Astrocyte (in vitro differentiated cells and primary cell): ENCODE results near the gene THADA. TPM values are rescaled to one million over a fixed set of nuclear protein-coding genes. Genes with fewer than 3 reads are reported as not detected.
"Not testable (repeated sequence)": the region's sequence is repeated elsewhere in the genome, so short reads cannot be mapped to it uniquely, and the experiment has no call there.

Experiments used
- DNase-seq: peaks from one replicate; pipeline ENCODE4 v3.0.0-alpha.2; 2010; ENCODE audit warnings: low read depth
- FAIRE-seq: peaks from 2 replicates; lab custom pipeline; 2011; peaks lifted over from hg19 to GRCh38; lab: Jason Lieb, UNC
- H2AFZ ChIP-seq: 2 replicates; pipeline ENCODE4 v1.6.0; 2012; ENCODE audit warnings: low read depth, low read length, inconsistent platforms
- H3K27ac ChIP-seq: 2 replicates; pipeline ENCODE4 v1.5.1; 2011; ENCODE audit warnings: low read depth, low read length, inconsistent platforms
- H3K27me3 ChIP-seq: 2 replicates; pipeline ENCODE4 v1.6.0; 2011; ENCODE audit warnings: low read length, inconsistent platforms; ENCODE audit not compliant: insufficient read depth
- H3K36me3 ChIP-seq: 2 replicates; pipeline ENCODE4 v1.5.1; 2011; ENCODE audit warnings: low read length, inconsistent platforms; ENCODE audit not compliant: insufficient read depth
- H3K4me1 ChIP-seq: 2 replicates; pipeline ENCODE4 v1.5.1; 2011; ENCODE audit warnings: low read length, inconsistent platforms; ENCODE audit not compliant: insufficient read depth
- H3K4me2 ChIP-seq: 2 replicates; pipeline ENCODE4 v1.6.0; 2012; ENCODE audit warnings: low read length, inconsistent platforms
- H3K4me3 ChIP-seq: 2 replicates; pipeline ENCODE4 v1.5.1; 2011; ENCODE audit warnings: low read depth, mild to moderate bottlenecking, low read length, inconsistent platforms; ENCODE audit not compliant: insufficient read depth
- H3K79me2 ChIP-seq: 2 replicates; pipeline ENCODE4 v1.6.0; 2012; ENCODE audit warnings: mild to moderate bottlenecking, low read length, inconsistent platforms; ENCODE audit not compliant: insufficient read depth
- H3K9ac ChIP-seq: 2 replicates; pipeline ENCODE4 v1.6.0; 2012; ENCODE audit warnings: mild to moderate bottlenecking, low read length, inconsistent platforms
- H3K9me3 ChIP-seq: 2 replicates; pipeline ENCODE4 v1.5.1; 2012; ENCODE audit warnings: low read depth, mild to moderate bottlenecking, low read length, inconsistent platforms; ENCODE audit not compliant: insufficient read depth
- H4K20me1 ChIP-seq: 2 replicates; pipeline ENCODE4 v1.6.0; 2012; ENCODE audit warnings: low read length, inconsistent platforms; ENCODE audit not compliant: insufficient read depth
- H3K27ac Mint-ChIP-seq: one replicate; pipeline ENCODE4 v1.8.0; 2021; ENCODE audit warnings: mild to moderate bottlenecking, mixed read lengths; ENCODE audit not compliant: unreplicated experiment
- H3K27me3 Mint-ChIP-seq: one replicate; pipeline ENCODE4 v1.8.0; 2021; ENCODE audit warnings: low read depth, mixed read lengths; ENCODE audit not compliant: unreplicated experiment
- H3K36me3 Mint-ChIP-seq: one replicate; pipeline ENCODE4 v1.8.0; 2021; ENCODE audit warnings: low read depth, mixed read lengths; ENCODE audit not compliant: unreplicated experiment
- H3K4me1 Mint-ChIP-seq: one replicate; pipeline ENCODE4 v1.8.0; 2021; ENCODE audit warnings: low read depth, mixed read lengths; ENCODE audit not compliant: unreplicated experiment
- H3K4me3 Mint-ChIP-seq: one replicate; pipeline ENCODE4 v1.8.0; 2021; ENCODE audit warnings: mild to moderate bottlenecking, moderate library complexity, mixed read lengths; ENCODE audit not compliant: unreplicated experiment
- H3K9me3 Mint-ChIP-seq: one replicate; pipeline ENCODE4 v1.8.0; 2021; ENCODE audit warnings: mild to moderate bottlenecking, mixed read lengths; ENCODE audit not compliant: unreplicated experiment
- CTCF ChIP-seq: IDR thresholded peaks from 2 replicates; pipeline ENCODE4 v1.5.1; 2011; ENCODE audit warnings: low read depth, mild to moderate bottlenecking, inconsistent platforms, low read length, moderate library complexity; ENCODE audit not compliant: insufficient read depth
- EZH2 ChIP-seq: IDR thresholded peaks from 2 replicates; pipeline ENCODE4 v1.6.1; 2012; ENCODE audit warnings: mild to moderate bottlenecking, low read length, inconsistent platforms; ENCODE audit not compliant: insufficient read depth
- total RNA-seq: library from RNA; stranded (reverse); gene quantifications from 2 replicates; pipeline ENCODE4 v1.2.1, GENCODE V29; 2021

Gene THADA
- total RNA-seq, 1 donor from 2014 or later, result 16.2 TPM

GRCh38 chr2:43300781-43301583 lies 294.9 kb downstream of the THADA start:
- no peak for TF ChIP-seq CTCF
- no peak for TF ChIP-seq EZH2
- Histone ChIP-seq H2AFZ (no peak overlapping the region), H3K36me3 (no peaks in the 10 kb centered on the region), H3K4me3 (no peak overlapping the region), H3K27ac (no peak overlapping the region), H3K4me1 (peaks cover 3% of the 10 kb centered on the region), H3K79me2 (no peaks in the 10 kb centered on the region), H3K9ac (no peak overlapping the region), H4K20me1 (peaks cover 8% of the 10 kb centered on the region), H3K4me2 (no peak overlapping the region), H3K9me3 (no peaks in the 10 kb centered on the region), H3K27me3 (no peaks in the 10 kb centered on the region)
- no peak overlapping the region for H3K27ac Mint-ChIP-seq
- H3K36me3 Mint-ChIP-seq, result no peaks in the 10 kb centered on the region
- peaks cover 6% of the 10 kb centered on the region for H3K4me1 Mint-ChIP-seq
- no peaks in the 10 kb centered on the region for H3K27me3 Mint-ChIP-seq
- DNase-seq, result no peak
- H3K4me3 Mint-ChIP-seq, result no peak overlapping the region
- FAIRE-seq, result no peak
- H3K9me3 Mint-ChIP-seq, result peaks cover 2% of the 10 kb centered on the region

GRCh38 chr2:43300222-43300621 lies 295.6 kb downstream of the THADA start:
- H3K9ac ChIP-seq, result no peak overlapping the region
- peaks cover 2% of the 10 kb centered on the region for H3K9me3 Mint-ChIP-seq
- no peaks in the 10 kb centered on the region for H3K36me3 Mint-ChIP-seq
- no peak for FAIRE-seq
- H3K27me3 Mint-ChIP-seq, result no peaks in the 10 kb centered on the region
- H2AFZ ChIP-seq, result no peak overlapping the region
- no peak overlapping the region for H3K27ac Mint-ChIP-seq
- DNase-seq, result no peak
- H3K36me3 ChIP-seq, result no peaks in the 10 kb centered on the region
- no peaks in the 10 kb centered on the region for H3K27me3 ChIP-seq
- peaks cover 7% of the 10 kb centered on the region for H3K4me1 Mint-ChIP-seq
- peaks cover 3% of the 10 kb centered on the region for H3K4me1 ChIP-seq
- no peak overlapping the region for H3K27ac ChIP-seq
- H3K4me2 ChIP-seq, result no peak overlapping the region
- H3K4me3 Mint-ChIP-seq, result no peak overlapping the region
- TF ChIP-seq EZH2 (no peak), CTCF (no peak)
- H3K9me3 ChIP-seq, result no peaks in the 10 kb centered on the region
- H3K4me3 ChIP-seq, result no peak overlapping the region
- H4K20me1 ChIP-seq, result peaks cover 8% of the 10 kb centered on the region
- H3K79me2 ChIP-seq, result no peaks in the 10 kb centered on the region

- no peak overlapping the region for H3K27ac ChIP-seq
- H4K20me1 ChIP-seq, result peaks cover 8% of the 10 kb centered on the region
- Mint-ChIP-seq H3K9me3 (peaks cover 4% of the 10 kb centered on the region), H3K4me1 (peaks cover 20% of the 10 kb centered on the region), H3K27ac (no peak overlapping the region), H3K4me3 (no peak overlapping the region), H3K36me3 (peaks cover 2% of the 10 kb centered on the region), H3K27me3 (no peaks in the 10 kb centered on the region)
- TF ChIP-seq CTCF (no peak), EZH2 (no peak)
- H3K79me2 ChIP-seq, result no peaks in the 10 kb centered on the region
- FAIRE-seq (no peak), DNase-seq (no peak)
- no peaks in the 10 kb centered on the region for H3K27me3 ChIP-seq
- H3K4me2 ChIP-seq, result no peak overlapping the region
- H2AFZ ChIP-seq, result no peak overlapping the region
- H3K9me3 ChIP-seq, result no peaks in the 10 kb centered on the region
- no peak overlapping the region for H3K4me3 ChIP-seq
- H3K4me1 ChIP-seq, result peaks cover 13% of the 10 kb centered on the region
- H3K36me3 ChIP-seq, result no peaks in the 10 kb centered on the region
- H3K9ac ChIP-seq, result no peak overlapping the region
These were observed 297.3 kb downstream of the THADA start for GRCh38 chr2:43298500-43298899.

GRCh38 chr2:43297740-43298139 lies 298.1 kb downstream of the THADA start:
- peaks cover 16% of the 10 kb centered on the region for H3K4me1 ChIP-seq
- not testable (repeated sequence) for H3K27ac Mint-ChIP-seq, H4K20me1 ChIP-seq, H3K27me3 ChIP-seq, FAIRE-seq, H3K36me3 Mint-ChIP-seq, H3K27me3 Mint-ChIP-seq, H3K4me3 Mint-ChIP-seq, H3K4me2 ChIP-seq, H3K9me3 ChIP-seq, H2AFZ ChIP-seq, H3K9ac ChIP-seq, H3K27ac ChIP-seq, H3K4me3 ChIP-seq, H3K36me3 ChIP-seq, H3K9me3 Mint-ChIP-seq, DNase-seq, H3K79me2 ChIP-seq
- H3K4me1 Mint-ChIP-seq, result peaks cover 26% of the 10 kb centered on the region
